Peyer's patch (tissue), 4 donors: Measurements from ENCODE around the gene WDFY4. TPM values are rescaled to one million over a fixed set of nuclear protein-coding genes. Genes with fewer than 3 reads are reported as not detected.

Source experiments
- DNase-seq, 3 donors: peaks; one replicate each; pipeline ENCODE4 v3.0.0-alpha.2; 2017 to 2019
- H3K27ac ChIP-seq, 4 donors: fragments of 200-600 bp; sonication (generic); one replicate each; pipeline ENCODE4 v1.5.1; 2016 to 2019
- H3K27me3 ChIP-seq, 2 donors: fragments of 200-600 bp; sonication (generic); one replicate each; pipeline ENCODE4 v1.5.1; 2019
- H3K36me3 ChIP-seq, 3 donors: fragments of 200-600 bp; sonication (generic); one replicate each; pipeline ENCODE4 v1.5.1; 2016 to 2019
- H3K4me1 ChIP-seq, 4 donors: fragments of 200-600 bp; sonication (generic); one replicate each; pipeline ENCODE4 v1.5.1; 2016 to 2019
- H3K4me3 ChIP-seq, 4 donors: fragments of 200-600 bp; sonication (generic); 1 replicate in 3 of 4; 2 replicates in 1 of 4; pipeline ENCODE4 v1.5.1; 2016 to 2019; ENCODE audit warnings: mild to moderate bottlenecking in 1 of 4
- H3K9me3 ChIP-seq, 4 donors: fragments of 200-600 bp; sonication (generic); one replicate each; pipeline ENCODE4 v1.5.1; 2016 to 2019; ENCODE audit warnings: mild to moderate bottlenecking in 1 of 4
- CTCF ChIP-seq, 6 experiments: fragments of 450-650 bp in 4 of 6; fragments of 200-600 bp in 2 of 6; sonication (generic) in 1 of 6; IDR thresholded peaks; one replicate each; pipeline ENCODE4 v1.5.1; 2017 to 2019; ENCODE audit warnings: antibody characterized with exemption in 6 of 6, mild to moderate bottlenecking in 3 of 6, moderate library complexity in 1 of 6
- POLR2A ChIP-seq, 2 donors: fragments of 450-650 bp; IDR thresholded peaks; one replicate each; pipeline ENCODE4 v1.5.1; 2017; ENCODE audit warnings: antibody characterized with exemption in 2 of 2, mild to moderate bottlenecking in 2 of 2, moderate library complexity in 2 of 2
- total RNA-seq, 4 donors: library from RNA; depleted of rRNA; stranded (reverse); fragments of >200 nt; gene quantifications; one replicate each; pipeline ENCODE4 v1.1.0, GENCODE V29; 2016

WDFY4 gene
- total RNA-seq, 4 donors from 2014 or later, result 0.53 to 102 (median 4.6) TPM

GRCh38 chr10:48782386-48782785 lies 97.7 kb downstream of the WDFY4 start:
- Histone ChIP-seq H3K4me3 (no peak overlapping the region), H3K27me3 (no peaks in the 10 kb centered on the region), H3K27ac (no peak overlapping the region), H3K9me3 (no peaks in the 10 kb centered on the region), H3K4me1 (no peaks in the 10 kb centered on the region), H3K36me3 (no peaks in the 10 kb centered on the region)
- DNase-seq, result no peak
- no peak for TF ChIP-seq POLR2A (IDR thresholded peaks at IDR 0.05)
- TF ChIP-seq CTCF (IDR thresholded peaks at IDR 0.05), result no peak

- H3K27me3 ChIP-seq, result no peaks in the 10 kb centered on the region
- no peaks in the 10 kb centered on the region for H3K36me3 ChIP-seq
- H3K4me3 ChIP-seq, result no peak overlapping the region
- no peaks in the 10 kb centered on the region for H3K4me1 ChIP-seq
- H3K9me3 ChIP-seq, result no peaks in the 10 kb centered on the region
- no peak overlapping the region for H3K27ac ChIP-seq
- DNase-seq, result no peak
- no peak for TF ChIP-seq POLR2A (IDR thresholded peaks at IDR 0.05)
- no peak for TF ChIP-seq CTCF (IDR thresholded peaks at IDR 0.05)
Observed at GRCh38 chr10:48784031-48784430, 99.4 kb downstream of the WDFY4 start.

GRCh38 chr10:48785796-48786195 lies 101.1 kb downstream of the WDFY4 start:
- H3K27ac ChIP-seq, result no peak overlapping the region
- no peak for TF ChIP-seq POLR2A (IDR thresholded peaks at IDR 0.05)
- TF ChIP-seq CTCF (IDR thresholded peaks at IDR 0.05), result no peak
- H3K4me1 ChIP-seq, result no peaks in the 10 kb centered on the region
- H3K36me3 ChIP-seq, result no peaks in the 10 kb centered on the region
- no peaks in the 10 kb centered on the region for H3K27me3 ChIP-seq
- H3K4me3 ChIP-seq, result no peak overlapping the region
- DNase-seq, result no peak
- H3K9me3 ChIP-seq, result no peaks in the 10 kb centered on the region

GRCh38 chr10:48786606-48787282 lies 102.1 kb downstream of the WDFY4 start:
- Histone ChIP-seq H3K4me1 (peaks cover 0 to 2% (median 0%) of the 10 kb centered on the region in 4 donors), H3K9me3 (no peaks in the 10 kb centered on the region), H3K4me3 (no peak overlapping the region), H3K27me3 (no peaks in the 10 kb centered on the region), H3K27ac (no peak overlapping the region), H3K36me3 (no peaks in the 10 kb centered on the region)
- TF ChIP-seq POLR2A (IDR thresholded peaks at IDR 0.05) (no peak), CTCF (IDR thresholded peaks at IDR 0.05) (no peak)
- DNase-seq, result no peak

GRCh38 chr10:48788554-48788953 lies 103.9 kb downstream of the WDFY4 start:
- peaks cover 0 to 7% (median 0%) of the 10 kb centered on the region in 4 donors for H3K4me1 ChIP-seq
- TF ChIP-seq CTCF (IDR thresholded peaks at IDR 0.05) (no peak), POLR2A (IDR thresholded peaks at IDR 0.05) (no peak)
- H3K36me3 ChIP-seq, result no peaks in the 10 kb centered on the region
- DNase-seq, result no peak
- no peak overlapping the region for H3K4me3 ChIP-seq
- no peaks in the 10 kb centered on the region for H3K27me3 ChIP-seq
- no peak overlapping the region for H3K27ac ChIP-seq
- no peaks in the 10 kb centered on the region for H3K9me3 ChIP-seq
